GM21360 (cell line): Measurements from ENCODE around the gene CELSR1.

Experiments used
- ATAC-seq: cut with Tn5 transposase; IDR thresholded peaks from one replicate; pipeline ENCODE4 v1.9.1; 2021; ENCODE audit warnings: mild to moderate bottlenecking, moderate library complexity; ENCODE audit not compliant: unreplicated experiment

The CELSR1 gene

DNA sequence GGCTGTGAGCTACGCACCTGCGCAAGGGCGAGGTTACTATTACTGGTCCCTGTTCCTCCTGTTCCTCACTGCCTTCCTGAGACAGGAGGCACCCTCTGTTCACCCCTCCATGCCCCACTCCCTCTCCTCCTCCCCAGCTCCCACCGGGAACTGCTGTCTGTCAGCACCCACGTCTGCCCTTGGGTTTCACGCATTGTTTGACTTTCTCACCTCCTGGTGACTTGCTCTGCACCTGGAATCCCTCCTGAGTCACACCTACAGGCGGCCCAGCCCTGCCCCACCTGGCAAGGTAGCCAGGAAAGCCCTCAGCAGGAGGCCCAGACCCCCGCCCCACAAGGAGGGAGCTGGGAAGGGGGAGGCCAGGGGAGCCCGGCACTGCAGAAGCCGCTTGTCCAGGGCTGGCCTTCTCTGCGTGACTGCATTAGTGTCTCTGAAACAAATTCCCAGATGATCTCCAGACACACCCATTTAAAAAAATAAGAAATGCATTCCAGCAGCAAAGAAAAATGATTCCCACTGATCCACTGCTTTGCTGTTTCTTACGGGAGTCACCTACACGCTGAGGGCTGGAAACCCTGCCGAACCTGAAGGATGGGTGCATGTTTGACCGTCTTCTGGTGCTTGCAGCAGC, 86.4 kb downstream of the CELSR1 start:
- ATAC-seq = no peak

DNA sequence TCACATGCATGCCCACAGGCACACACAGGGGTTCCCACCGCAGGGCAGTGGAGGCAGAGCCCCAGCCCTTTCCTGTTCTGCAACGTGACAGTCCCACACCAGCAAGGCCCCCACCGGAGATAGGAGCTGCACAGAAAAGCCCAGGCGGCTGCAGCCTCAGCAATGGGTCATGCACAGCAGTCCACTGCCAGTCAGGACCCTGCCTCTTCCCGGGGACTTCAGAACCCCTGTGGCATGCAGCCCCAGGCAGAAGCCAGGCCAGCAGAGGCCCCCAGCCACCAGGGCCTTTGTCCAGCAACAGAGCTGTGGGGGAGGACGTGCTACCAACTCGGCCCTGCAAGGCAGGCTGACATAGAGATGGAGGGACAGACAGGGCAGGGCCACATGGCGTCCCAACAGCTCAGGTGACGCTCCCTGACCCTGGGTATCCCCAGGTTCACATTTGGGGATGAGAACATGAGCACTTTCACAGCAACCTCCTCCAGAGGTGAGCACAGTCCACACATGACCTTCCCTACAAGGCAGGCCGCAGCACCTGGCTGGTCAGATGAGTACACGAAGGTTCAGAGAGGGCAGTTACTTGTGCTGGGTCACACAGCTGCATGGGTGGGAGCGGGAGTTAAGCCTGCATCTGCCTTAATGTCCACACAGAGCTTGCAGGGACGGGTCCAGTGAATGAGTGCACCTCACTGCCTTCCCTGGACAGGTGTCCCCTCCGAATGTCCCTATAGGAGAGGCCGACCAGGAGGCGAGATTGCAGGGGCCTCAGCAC, 87.3 kb downstream of the CELSR1 start:
- ATAC-seq = no peak

DNA sequence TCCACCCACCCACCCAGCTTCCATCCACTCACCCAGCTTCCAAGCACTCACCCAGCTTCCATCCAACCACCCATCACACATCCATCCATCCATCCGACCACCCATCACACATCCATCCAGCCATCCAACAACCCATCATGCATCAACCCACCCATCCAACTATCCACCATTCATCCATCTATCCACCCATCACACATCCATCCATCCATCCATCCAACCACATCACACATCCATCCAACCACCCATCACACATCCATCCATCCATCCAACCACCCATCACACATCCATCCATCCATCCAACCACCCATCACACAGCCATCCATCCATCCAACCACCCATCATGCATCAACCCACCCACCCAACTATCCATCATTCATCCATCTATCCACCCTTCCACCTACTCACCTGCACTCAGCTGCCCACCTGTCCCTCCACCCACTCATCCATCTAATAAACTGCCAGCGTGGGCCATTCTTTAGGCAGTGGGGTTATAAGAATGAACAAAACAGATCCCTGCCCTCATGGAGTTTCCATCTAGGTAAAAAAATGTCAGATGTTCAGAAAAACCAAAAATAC, 88.2 kb downstream of the CELSR1 start:
- ATAC-seq = no peak

DNA sequence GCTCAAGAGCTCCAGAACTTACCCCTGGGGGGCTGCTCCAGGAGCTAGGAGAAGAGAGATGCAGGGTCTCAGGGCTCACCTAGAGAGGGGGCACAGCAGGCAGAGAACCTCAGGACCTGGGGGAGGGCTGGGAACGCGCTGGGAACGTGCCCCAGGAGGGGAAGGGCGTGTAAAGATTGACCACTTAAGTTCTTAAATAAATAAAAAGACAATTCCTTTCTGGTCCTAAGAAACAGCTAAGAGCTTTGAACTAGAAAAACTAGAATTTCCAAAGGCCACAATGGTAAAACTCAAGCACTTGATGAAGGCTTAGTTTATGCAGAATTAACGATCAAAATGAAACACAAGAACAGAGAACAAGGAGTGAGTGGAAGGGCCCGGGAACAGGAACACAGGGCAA, 89.1 kb downstream of the CELSR1 start:
- ATAC-seq = no peak

DNA sequence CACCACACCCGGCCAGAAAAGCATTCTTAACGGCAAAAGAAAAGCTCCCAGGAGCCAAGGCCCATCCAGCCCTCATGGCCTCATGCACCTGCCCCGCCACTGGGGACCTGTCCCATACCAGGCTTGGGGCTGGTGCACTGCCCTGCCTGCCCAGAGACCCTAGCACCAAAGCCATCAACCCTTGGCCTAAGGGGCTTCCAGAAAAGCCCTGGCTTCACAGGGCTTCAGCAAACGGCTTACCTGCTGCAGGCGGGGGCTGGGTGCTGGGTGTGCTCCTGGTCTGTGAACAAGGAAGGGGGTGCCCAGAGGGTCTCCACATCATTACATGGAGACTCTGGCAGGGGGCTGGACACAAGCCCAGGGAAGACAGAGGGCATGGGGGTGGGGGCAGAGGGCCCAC, 89.5 kb downstream of the CELSR1 start:
- no peak for ATAC-seq

DNA sequence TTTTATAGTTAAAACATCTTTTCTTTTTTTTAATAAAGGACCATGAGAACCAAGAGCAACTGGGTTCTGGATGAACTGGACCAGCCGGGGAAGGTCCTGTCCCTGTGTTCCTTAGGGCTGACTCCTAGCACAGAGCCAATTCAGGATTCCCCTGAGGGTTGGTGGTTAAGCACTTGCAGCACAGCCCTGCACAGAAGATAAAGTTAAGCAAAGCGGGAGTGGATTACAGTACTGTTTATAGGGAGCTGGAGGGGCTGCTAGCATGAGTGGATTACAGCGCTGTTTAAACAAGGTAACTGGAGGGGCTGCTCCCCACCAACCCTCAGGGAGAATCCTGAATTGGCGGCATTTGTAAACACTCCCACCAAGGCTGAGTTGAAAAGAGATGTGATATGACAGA, 90.6 kb downstream of the CELSR1 start:
- ATAC-seq = no peak

DNA sequence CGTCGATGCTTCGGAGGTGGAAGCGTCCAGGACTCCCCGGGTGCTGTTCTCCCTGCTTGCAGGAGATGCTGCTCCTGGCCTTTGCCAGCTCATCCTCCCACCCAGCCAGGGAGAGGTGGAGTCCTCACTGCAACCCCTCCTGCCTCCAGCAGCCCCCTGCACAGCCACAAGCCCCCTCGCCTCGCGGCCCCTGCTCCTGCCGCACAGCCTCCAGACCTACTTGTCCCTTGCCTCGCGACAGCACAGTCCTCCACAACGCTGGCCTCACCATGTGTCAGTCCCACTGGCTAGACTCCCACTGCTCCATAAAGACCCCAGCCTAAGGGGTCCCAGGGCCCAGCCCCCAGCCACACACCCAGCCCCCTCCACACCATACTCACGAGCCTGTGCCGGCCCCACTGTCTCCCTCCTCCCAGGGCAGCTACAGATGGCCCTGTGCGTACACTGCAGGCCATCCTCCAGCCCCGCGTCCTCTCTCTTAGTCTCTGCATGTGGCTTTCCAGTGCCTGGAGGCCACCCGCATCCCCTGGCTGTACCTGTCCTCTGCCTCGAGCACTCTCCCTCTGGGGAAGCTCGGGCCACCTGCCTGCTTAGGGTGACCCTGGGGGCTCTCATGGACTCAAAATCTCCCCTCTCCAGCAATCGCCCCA, 91.5 kb downstream of the CELSR1 start:
- no peak for ATAC-seq

DNA sequence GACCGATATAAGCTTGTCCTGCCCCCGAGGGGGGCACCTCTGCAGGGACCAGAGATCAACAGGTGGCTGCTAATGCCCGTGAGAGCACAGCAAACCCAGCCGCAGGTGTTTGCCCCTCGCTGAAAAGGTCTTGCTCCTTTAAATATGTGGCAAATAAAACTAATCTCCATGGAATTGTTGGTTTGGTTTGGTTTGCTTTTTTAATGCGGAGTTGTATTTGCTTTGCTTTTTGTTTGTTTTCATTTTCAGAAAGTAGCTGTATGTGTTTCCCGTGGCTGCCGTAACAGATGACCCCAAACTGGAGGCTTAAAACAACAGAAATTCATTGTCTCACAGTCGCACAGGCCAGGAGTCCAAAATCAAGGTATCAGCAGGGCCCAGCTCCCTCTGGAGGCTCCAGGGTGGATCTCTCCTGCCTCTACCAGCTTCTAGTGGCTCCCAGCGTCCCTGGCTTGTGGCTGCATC, 93.0 kb downstream of the CELSR1 start:
- no peak for ATAC-seq

DNA sequence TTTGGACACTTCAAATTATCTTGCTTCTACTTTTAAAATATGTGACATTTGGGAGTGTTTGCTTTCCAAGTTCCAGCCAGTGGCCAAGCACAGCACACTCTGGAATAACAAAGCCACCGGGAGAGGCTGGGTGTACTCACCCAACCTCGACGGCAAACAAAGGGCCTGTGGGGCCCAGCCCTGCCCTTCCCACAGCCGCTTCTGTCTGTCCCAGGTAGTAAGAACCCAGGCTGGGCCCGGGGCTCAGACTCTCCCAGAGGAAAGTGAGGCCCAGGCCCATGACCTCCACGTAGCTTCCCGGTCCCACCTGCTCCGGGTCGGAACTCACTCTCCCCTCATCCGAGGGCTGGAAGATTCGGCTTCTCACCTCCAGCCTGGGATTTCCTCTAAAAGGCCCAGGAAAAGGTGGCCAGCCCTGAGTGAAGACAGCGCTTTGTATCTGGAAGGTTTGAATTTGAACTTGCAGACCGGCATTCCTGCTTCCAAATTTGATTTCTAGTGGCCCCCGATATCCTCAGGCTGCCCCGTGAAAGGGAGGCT, 93.5 kb downstream of the CELSR1 start:
- no peak for ATAC-seq

DNA sequence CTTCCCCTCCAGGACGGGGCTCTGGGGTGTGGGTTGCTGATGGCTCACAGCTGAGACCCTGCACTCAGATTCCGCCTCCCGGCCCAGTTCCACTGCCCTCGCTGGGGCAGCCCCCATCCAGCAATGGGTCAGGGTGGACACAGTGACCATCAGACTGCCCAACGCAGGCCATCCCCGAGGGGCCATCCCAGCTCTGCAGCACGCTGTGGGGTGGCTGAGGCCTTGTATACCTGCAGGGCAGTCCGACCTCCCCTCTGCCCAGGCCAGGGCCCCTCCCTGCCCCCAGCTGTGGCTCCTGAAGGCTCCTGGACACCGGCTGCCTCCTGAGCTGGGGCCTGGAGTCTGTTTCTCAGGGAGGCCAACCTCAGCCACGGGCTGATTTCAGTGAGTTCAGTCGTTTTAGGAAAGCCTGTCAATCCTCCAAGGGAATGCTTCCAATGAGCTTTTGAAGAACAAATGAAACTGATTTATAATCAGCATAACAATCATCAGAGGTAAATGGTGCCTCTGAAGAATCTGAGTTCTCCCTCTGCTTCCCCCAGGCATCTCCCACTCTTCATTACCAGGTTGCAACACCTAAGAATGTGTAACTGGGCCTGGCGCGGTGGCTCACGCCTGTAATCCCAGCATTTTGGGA, 95.1 kb downstream of the CELSR1 start:
- no peak for ATAC-seq

DNA sequence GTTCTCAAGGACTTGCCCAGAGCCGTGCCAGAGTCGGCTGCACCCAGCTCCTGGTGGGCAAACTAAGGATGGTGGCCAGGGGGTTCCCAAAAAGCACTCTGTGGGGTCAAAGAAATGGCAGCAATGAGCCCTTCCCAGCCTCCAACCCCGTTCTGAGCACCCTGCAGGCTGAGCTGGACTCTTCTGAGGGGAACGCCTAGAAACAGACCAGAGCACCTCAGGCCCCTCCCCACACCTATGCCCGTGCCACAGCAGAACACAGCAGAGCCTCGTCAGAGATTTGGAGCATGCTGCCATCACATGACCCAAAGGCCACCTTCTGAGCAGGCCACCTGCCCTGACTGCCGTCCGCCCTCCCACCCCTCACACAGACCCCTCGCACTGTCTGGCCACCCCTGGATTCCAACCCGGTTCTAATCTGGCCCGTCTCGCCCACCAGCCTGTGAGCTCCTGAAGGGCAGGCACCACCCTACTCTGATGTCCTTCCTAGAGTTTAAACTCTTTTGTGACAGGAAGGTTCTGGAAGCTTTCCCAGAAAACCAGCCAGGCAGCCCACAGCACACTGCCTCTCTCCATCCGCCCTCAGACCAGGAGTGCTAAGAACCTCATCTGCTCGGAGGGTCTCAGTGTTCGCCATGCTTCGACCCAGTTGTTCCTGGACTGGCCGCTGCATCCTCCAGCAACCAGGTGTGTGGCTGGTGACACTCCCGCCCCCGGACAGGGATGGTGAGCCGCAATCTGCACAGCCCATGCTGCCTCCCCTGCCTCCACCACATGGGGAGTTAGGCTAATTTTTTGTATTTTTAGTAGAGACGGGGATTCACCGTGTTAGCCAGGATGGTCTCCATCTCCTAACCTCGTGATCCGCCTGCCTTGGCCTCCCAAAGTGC, 97.6 kb downstream of the CELSR1 start:
- ATAC-seq = no peak

DNA sequence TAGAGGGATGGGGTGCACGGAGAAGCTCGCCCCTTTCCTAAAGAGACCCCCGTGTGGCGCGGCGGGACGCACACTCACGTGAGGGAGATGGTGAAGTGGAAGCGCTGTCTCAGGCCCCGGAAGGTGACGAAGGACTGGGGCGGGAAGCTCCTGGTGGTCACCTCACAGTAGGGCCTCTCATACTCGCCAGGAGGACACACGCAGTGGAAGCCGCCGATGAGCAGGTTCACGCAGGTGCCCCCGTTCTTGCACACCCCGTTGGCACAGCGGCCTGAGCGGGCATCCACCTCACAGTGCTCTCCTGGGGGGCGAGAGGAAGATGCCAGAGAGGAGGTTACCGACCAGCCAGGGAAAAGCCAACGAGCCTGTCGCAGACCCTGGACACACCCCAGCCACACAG, 98.3 kb downstream of the CELSR1 start:
- no peak for ATAC-seq

DNA sequence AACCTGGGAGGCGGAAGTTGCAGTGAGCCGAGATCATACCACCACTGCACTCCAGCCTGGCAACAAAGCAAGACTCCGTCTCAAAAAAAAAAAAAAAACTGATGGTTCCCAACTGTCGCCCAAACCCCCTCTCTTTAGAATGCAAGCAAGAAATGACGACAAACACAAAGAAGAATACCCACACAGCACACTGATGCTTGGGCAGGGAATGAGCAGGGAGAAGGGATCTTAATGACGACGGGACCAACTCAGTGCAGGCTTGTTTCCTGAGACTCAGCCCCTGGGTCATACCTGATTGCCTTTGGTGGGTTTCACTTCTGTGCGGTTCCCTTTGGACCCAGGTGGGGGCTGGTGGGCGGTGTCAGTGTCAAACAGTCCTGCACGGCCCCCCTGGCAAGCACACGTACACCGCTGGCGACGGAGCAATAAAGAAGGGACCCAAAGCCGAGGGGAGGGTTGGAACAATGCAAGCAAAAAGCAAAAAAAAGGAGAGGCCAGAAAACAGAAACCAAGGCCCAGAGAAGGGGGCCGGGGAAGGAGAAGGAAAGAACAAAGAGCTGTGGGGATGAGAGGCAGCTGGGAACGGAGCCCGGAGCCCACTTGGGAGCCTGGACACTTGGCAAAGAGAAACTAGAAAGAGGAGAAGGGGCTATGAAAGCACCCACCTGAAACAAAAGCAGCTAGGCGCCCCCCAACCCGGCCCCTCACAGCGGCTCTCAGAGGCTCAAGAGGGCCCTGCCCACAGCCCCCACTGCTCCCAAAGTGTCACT, 99.6 kb downstream of the CELSR1 start:
- ATAC-seq = no peak

DNA sequence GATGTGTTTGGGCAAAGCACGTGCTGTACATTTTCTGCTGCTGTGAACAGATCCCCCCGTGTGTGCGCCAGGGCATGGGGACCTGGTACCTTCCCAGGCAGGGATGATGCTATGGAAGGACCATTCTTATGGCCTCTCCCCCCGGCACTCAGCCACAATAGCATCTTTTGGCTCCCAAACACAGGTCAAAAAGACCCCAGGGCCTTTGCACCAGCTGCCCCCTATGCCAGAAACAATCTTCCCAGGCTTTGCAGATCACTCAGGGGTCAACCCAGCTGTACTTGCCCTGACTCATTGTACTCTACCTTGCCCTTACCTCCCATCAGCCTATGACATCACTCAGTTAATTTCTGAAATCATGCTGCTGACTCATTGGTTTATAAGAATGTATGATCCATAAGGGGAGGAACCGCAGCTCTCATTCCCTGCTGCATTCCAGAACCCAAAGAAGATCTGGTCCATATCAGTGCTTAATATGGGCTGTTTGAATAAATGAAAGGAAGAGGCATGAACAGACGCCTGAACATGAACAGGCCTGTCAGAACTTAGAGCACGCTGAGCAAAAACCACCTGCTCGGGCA, 100.7 kb downstream of the CELSR1 start:
- no peak for ATAC-seq

DNA sequence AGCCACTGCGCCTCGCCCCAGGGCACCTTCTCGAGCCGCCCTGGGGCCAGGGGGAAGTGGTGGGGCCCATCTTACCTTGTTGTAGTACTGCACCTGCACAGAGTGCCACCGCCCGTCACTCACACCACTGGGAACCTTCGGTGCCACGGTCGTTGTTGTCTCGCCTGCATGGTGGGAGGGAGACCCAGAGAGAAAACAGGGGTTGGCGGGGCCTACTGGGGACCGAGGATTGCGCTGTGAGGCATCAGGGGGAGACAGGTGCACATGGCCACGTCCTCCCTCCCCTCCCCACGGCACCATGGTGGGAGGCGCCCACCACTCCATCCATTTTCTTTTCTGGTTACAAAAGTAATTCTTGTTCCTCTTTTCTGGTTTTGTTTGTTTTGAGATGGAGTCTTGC, 104.1 kb downstream of the CELSR1 start:
- ATAC-seq = no peak

DNA sequence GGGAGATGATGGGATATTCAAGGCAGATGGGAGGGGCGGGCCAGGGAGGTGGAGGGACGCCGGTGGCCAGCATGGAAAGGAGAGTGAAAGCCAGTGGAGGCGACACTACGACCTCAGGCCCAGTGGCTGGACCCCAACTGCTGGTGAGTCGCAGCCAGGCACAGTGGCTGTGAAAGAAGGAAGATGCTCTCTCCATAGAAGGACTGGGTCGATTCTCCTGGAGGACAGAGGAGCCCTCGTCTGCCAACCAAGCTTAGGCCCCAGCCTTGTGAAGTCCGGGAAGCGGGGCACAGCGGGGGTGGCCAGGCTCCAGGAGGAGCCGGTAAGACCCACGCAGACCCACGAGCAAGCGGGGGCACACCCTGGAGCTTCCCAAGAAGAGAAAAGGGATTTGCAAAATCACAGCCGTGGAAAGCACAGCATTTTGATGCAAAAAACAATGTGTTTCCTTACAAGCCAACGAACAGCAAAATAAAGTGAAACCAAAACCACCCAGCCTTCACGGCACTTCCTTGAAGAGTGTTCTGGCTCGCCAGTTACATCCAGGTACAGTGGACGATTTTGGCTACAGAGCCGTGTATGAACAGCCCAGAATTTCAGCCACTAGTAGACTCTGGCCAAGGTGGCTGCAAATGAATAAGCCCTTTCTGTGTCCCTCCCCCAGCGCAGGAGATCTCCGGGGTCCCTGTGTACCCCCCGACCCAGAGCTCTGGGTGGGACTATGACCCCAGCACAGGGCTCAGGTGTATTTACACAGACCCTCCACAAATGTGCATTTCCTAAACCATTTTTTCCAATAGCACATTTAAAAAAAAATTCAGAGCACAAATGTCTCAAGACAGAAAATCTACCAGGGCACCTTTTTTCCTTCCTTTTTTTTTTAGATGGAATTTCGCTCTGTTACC, 105.0 kb downstream of the CELSR1 start:
- ATAC-seq = no peak

DNA sequence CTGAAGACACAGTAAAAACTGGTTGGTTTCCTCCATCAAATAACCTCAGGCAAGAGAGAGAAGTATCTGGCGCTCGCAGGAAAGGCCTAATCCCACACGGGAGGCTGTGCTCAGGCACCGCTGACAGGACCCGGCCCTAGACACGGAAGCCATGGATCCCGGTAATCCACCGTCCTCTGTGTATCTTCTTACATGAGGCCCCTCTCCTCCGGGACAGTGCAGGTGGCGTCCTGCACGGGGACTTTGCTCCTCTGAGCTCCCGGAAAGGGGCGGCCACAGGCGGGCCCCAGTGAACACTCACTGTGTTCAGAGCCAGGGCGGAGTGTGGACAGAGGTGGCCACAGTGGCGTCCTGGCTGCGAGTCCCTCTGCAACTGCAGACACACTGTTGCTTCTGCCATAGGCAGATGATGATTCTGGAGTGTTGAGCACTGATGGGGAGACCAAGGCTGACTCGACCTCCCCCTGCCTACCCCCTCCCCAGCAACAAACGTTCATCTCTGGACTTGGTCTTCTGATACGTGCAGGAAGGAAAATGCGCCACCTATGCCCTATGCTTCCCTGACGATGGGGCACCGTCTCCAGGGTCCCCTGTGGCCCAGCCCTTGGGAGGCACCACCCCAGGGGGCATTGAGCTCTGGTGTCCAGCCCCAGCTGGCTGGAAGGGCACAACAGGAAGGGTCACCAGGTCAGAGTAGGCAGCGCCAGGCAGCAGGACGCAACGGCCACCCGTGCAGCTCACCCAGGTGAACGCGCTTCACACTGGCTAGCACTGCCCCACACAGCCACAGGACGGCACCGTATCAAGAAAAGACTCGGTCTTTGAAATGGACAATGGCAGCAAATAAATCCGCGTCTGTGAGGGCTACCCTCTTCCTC, 106.2 kb downstream of the CELSR1 start:
- ATAC-seq = no peak
